HG03066 (cell line): ENCODE results near the gene POTEB3.
"Not testable (repeated sequence)": the region's sequence is repeated elsewhere in the genome, so short reads cannot be mapped to it uniquely, and the experiment has no call there.

ENCODE experiments used
- ATAC-seq: cut with Tn5 transposase; IDR thresholded peaks from one replicate; pipeline ENCODE4 v1.9.1; 2021; ENCODE audit warnings: low read depth; ENCODE audit not compliant: unreplicated experiment

The POTEB3 gene

DNA sequence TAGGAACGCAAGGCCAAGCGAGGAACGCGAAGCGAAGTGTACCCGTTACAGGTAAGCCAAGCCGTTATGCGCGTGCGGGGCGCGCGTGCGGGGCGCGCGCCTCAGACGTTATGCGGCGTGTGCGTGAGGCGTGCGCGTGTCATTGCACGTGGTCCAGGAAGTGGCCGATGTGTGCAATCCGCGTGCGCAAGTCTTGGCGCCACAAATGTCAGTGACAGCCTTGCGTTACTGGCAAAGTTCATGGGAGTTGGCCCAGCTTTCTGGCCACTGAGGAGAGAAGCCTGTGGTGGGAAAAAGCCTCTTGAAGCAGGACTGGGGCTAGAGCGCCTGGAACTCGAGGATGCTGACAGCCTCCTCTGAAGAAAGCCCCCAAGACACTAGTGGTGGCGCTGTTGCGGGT is at the start of gene POTEB3:
Gene POTEB3 (minus strand): TSS at position 101 of the 400 bp plus-strand sequence. CDS start 488 bp downstream, outside the sequence.
- not testable (repeated sequence) for ATAC-seq

DNA sequence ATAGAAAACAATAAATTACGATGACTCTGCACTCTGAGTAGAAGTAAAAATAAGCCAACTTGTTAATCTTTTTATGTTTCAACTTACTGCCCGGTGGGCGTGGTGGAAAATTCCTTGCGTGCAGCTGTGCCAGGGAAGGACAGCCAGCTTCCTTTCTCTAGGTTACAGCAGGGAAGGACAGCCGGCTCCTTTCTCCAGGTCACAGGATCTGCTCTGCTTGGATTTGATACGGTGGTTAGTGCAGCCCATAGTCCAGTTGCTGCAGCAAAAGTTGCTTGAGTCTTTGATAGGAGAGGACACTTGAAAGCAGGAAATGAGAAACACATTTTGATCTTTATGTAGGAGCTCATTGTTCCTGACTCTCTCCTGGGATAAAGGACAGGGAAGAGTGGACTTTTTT is 13.4 kb upstream of the POTEB3 start:
- ATAC-seq: not testable (repeated sequence)

GRCh38 chr15:21451920-21452563 is 11.7 kb upstream of the POTEB3 start:
- not testable (repeated sequence) for ATAC-seq

DNA sequence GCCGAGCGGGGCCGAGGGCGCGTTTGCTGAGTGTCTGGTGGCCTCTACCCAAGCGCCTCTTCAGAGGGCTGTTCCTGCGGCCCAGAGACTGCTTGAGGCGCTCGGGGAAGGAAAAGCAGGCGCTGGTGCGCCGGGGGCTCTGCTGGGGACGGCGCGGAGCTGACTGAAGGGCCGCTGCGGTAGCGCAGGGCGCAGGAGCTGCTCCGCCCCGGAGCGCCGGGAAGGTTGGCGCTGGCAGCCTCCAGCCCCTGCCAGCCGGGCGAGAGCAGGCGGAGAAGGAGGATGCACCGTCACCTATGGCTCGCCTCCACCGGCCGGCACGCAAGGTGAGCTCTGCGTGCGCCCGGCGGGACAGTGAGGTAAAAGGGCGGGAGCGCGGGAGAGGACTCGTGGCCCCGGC is 11.2 kb upstream of the POTEB3 start:
- not testable (repeated sequence) for ATAC-seq

- not testable (repeated sequence) for ATAC-seq
Observed at GRCh38 chr15:21407366-21407765, 32.9 kb downstream of the POTEB3 start.

DNA sequence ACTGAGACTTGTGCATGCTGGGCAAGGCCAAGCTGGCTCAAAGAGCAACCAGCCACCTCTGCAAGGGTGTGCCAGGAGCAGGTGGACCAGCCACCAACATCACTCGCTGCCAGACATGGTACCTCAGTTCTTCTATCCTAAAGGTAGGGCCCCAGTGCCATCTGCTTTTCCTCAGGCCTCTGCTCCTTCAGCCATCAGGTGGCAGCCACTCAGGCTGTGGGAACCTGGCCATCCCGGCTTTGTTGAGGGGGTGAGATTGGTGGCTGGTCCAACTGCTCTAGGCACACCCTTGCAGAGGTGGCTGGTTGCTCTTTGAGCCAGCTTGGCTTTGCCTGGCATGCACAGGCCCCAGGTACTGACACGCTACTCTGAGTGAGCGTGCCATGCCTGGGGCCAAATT is 38.8 kb downstream of the POTEB3 start:
- not testable (repeated sequence) for ATAC-seq

- ATAC-seq: not testable (repeated sequence)
Observed at GRCh38 chr15:21399111-21399510, 41.2 kb downstream of the POTEB3 start.

DNA sequence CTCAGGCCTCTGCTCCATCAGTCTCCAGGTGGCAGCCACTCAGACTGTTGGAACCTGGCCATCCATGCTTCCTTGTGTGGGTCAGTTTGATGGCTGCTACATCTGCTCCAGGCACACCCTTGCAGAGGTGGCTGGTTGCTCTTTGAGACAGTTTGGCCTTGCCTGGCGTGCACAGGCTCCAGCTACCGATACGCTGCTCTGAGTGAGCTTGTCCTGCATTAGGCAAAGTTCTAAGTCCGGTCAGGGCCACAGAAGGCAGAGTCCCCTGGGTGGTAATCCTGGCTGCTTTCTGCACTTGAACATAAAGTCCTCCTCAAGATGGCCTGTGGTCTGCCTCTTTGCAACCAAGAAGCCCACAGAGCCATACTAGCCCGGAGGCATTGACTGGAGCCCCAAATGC is 41.8 kb downstream of the POTEB3 start:
- ATAC-seq: not testable (repeated sequence)

DNA sequence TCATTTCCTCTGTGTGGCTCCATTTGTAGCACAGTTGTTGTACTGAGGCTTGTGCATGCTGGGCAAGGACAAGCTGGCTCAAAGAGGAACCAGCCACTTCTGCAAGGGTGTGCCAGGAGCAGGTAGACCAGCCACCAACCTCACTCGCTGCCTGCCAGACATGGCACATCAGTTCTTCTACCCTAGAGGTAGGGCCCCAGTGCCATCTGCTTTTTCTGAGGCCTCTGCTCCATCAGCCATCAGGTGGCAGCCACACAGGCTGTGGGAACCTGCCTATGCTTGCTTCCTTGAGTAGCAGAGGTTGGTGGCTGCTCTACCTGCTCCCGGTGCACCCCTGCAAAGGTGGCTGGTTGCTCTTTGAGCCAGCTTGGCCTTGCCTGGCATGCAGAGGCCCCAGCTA is 42.6 kb downstream of the POTEB3 start:
- ATAC-seq: not testable (repeated sequence)

GRCh38 chr15:21397186-21397585 is 43.1 kb downstream of the POTEB3 start:
- ATAC-seq: not testable (repeated sequence)

GRCh38 chr15:21385961-21386360 is 54.3 kb downstream of the POTEB3 start:
- ATAC-seq: not testable (repeated sequence)

DNA sequence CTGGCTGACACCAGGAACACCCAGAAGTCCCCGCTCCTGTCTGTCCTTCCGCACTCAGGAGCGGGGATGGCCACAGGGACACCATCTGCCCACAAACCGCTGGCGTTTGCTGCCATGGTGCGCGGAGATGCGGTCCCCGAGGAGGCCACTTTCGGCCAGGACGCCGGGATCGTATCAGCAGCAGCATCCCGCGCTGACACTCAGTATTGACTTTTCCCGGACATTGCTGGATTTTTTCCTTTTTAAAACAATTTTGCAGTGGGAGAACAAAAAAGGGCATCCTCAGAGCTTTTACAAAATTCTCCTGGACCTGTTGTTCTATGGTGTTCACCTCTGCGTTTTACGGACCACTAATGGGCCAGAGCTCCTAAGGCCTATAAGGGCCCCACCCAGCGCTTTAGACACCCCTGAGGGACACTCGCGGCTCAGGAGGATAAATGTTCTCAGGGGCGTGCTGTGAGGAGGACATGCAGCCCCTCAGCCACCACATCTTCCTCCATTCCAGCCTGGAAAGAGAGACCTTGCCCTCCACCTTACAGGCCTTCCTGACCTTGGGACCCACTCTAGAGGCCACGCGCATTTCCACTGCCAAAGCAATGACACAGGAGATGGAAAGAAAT is 56.3 kb downstream of the POTEB3 start:
- not testable (repeated sequence) for ATAC-seq

DNA sequence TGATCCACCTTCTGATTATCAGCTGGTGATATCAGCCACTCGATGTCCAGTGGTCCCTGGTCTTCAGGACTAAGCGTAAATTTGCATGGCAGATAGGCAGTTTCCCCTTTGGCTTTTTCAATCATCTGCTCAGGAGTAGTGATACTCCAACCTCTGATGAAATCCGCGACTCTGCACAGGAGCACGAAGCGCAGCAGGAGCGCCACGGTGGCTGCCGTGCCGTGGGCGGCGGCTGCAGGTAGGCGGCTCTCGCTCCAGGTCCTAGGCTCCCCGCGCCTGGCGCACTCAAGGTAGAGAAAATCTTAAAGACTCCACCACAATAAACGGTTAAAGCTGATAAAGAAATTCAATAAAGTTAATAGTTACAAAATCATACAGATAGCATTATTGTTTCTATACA is 66.6 kb downstream of the POTEB3 start:
- ATAC-seq: not testable (repeated sequence)

DNA sequence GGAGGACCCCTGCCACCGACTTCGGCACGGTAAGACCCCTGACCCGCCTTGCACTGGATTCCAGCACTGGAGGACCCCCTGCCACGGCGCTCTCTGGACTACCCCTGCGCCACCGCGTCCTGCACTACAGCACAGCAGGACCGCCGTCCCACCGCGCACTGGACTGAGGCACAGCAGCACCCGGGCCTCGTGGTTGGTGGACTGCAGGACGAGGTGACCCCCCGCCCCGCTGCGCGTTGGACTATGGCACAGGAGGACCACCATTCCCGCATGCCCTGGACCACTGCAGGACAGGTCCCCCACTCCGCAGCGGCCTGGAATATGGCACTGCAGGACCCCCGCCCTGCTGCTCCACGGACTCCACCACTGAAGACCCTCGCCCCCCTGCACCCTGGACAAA is 71.1 kb downstream of the POTEB3 start:
- ATAC-seq: not testable (repeated sequence)

- not testable (repeated sequence) for ATAC-seq
Observed at GRCh38 chr15:21368625-21369024, 71.7 kb downstream of the POTEB3 start.
